ENCODE data around the gene YDJC.
"Not testable (repeated sequence)": the region's sequence is repeated elsewhere in the genome, so short reads cannot be mapped to it uniquely, and the experiment has no call there.

Gene YDJC

GRCh38 chr22:21652010-21652546 lies 22.3 kb upstream of the YDJC start:
- DNase-seq (ENCODE audit: low read depth in 2 of 2): peak; percentile 69 to 84

GRCh38 chr22:21651521-21652009 lies 21.7 kb upstream of the YDJC start:
- no peak for DNase-seq (ENCODE audit: low read depth in 2 of 2)

GRCh38 chr22:21650823-21651520 lies 21.1 kb upstream of the YDJC start:
- no peak for DNase-seq (ENCODE audit: low read depth in 2 of 2)

GRCh38 chr22:21650280-21650679 lies 20.5 kb upstream of the YDJC start:
- DNase-seq (ENCODE audit: low read depth in 2 of 2): no peak

- peak; percentile 64 to 70 for DNase-seq (ENCODE audit: low read depth in 2 of 2)
Measured at GRCh38 chr22:21646608-21647590, 17.1 kb upstream of the YDJC start.

GRCh38 chr22:21645513-21645912 lies 15.7 kb upstream of the YDJC start:
- not testable (repeated sequence) for DNase-seq (ENCODE audit: low read depth in 2 of 2)

GRCh38 chr22:21643533-21644357 lies 13.9 kb upstream of the YDJC start:
- no peak for DNase-seq (ENCODE audit: low read depth in 2 of 2)

- peak; percentile 46 to 47 for DNase-seq (ENCODE audit: low read depth in 2 of 2)
Measured at GRCh38 chr22:21642584-21643448, 13.0 kb upstream of the YDJC start.

GRCh38 chr22:21641789-21642583 lies 12.2 kb upstream of the YDJC start, which contains the start of gene SDF2L1:
Gene SDF2L1, plus strand, starts transcription at chr22:21642302. Its CDS starts 35 bp downstream, at chr22:21642337.
- peak; percentile 97 to 98 for DNase-seq (ENCODE audit: low read depth in 2 of 2)

- DNase-seq (ENCODE audit: low read depth in 2 of 2): no peak
Measured at GRCh38 chr22:21641417-21641788, 11.6 kb upstream of the YDJC start.

GRCh38 chr22:21640810-21641209 lies 11.0 kb upstream of the YDJC start:
- DNase-seq (ENCODE audit: low read depth in 2 of 2): no peak

GRCh38 chr22:21639359-21639758 lies 9.5 kb upstream of the YDJC start:
- no peak for DNase-seq (ENCODE audit: low read depth in 2 of 2)

GRCh38 chr22:21637450-21637849 lies 7.6 kb upstream of the YDJC start:
- DNase-seq (ENCODE audit: low read depth in 2 of 2): not testable (repeated sequence)

GRCh38 chr22:21636629-21637218 lies 6.9 kb upstream of the YDJC start:
- no peak for DNase-seq (ENCODE audit: low read depth in 2 of 2)

- DNase-seq (ENCODE audit: low read depth in 2 of 2): no peak
Measured at GRCh38 chr22:21635771-21636510, 6.1 kb upstream of the YDJC start.

- no peak for DNase-seq (ENCODE audit: low read depth in 2 of 2)
Measured at GRCh38 chr22:21634844-21635243, 5.0 kb upstream of the YDJC start.

- DNase-seq (ENCODE audit: low read depth in 2 of 2): no peak
Measured at GRCh38 chr22:21634081-21634480, 4.3 kb upstream of the YDJC start.

- no peak for DNase-seq (ENCODE audit: low read depth in 2 of 2)
Measured at GRCh38 chr22:21633481-21633880, 3.7 kb upstream of the YDJC start.

All from activated CD4-positive, alpha-beta T cell treated with anti-CD3 and anti-CD28 coated beads for 24 hours (primary cell).